ENCODE results near the gene MAPK12.

GRCh38 chr22:50253941-50254340 lies 7.5 kb downstream of the MAPK12 start:
- TF ChIP-seq EZH2 (IDR thresholded peaks at IDR 0.05; ENCODE audit: insufficient read depth, poor library complexity, severe bottlenecking) (no peak), EZH2phosphoT487 (IDR thresholded peaks at IDR 0.05; ENCODE audit: insufficient read depth, low read depth) (no peak)

Data from GM23248 (cell line).